K562 (cell line): ENCODE measurements around the gene SLPI. TPM values are rescaled to one million over a fixed set of nuclear protein-coding genes. Genes with fewer than 3 reads are reported as not detected.

ENCODE experiments used
- DPF2 ChIP-seq: fragments of 450-650 bp; IDR thresholded peaks from 2 replicates; pipeline ENCODE4 v1.6.1; 2016
- FOXP4 ChIP-seq: sonication (generic); formaldehyde crosslinking; IDR thresholded peaks from 2 replicates; pipeline ENCODE4 v1.8.0; 2022; ENCODE audit warnings: mild to moderate bottlenecking, missing genetic modification reagents, borderline replicate concordance
- ILK ChIP-seq: fragments of 450-650 bp; IDR thresholded peaks from 2 replicates; pipeline ENCODE4 v1.6.1; 2016; ENCODE audit warnings: missing genetic modification characterization, low read depth, mild to moderate bottlenecking, missing compliant biosample characterization, moderate library complexity, borderline replicate concordance
- NFIC ChIP-seq: fragments of 450-650 bp; IDR thresholded peaks from 2 replicates; pipeline ENCODE4 v1.6.1; 2017; ENCODE audit warnings: mild to moderate bottlenecking, inconsistent platforms
- NONO ChIP-seq, 2 experiments: fragments of 200-400 bp in 1 of 2; fragments of 450-650 bp in 1 of 2; formaldehyde crosslinking in 1 of 2; IDR thresholded peaks; 2 replicates each; pipeline ENCODE4 v1.6.1; 2017; ENCODE audit warnings: low read depth in 2 of 2, mild to moderate bottlenecking in 2 of 2, moderate library complexity in 2 of 2, low read length in 1 of 2
- PCBP1 ChIP-seq: fragments of 200-400 bp; formaldehyde crosslinking; IDR thresholded peaks from 2 replicates; pipeline ENCODE4 v1.6.1; 2018; ENCODE audit warnings: mild to moderate bottlenecking, low read depth, low read length; ENCODE audit not compliant: poor library complexity, severe bottlenecking
- TARDBP ChIP-seq: fragments of 450-650 bp; IDR thresholded peaks from 2 replicates; pipeline ENCODE4 v1.6.1; 2016
- XRCC3 ChIP-seq: fragments of 450-650 bp; IDR thresholded peaks from 2 replicates; pipeline ENCODE4 v1.6.1; 2017; ENCODE audit warnings: mild to moderate bottlenecking, moderate library complexity
- ZBTB33 ChIP-seq: sonication (generic); formaldehyde crosslinking; IDR thresholded peaks from 2 replicates; pipeline ENCODE4 v1.8.1; 2023; ENCODE audit warnings: mild to moderate bottlenecking, missing genetic modification reagents
- ZNF280A ChIP-seq: fragments of 450-650 bp; IDR thresholded peaks from 2 replicates; pipeline ENCODE4 v1.6.1; 2018; ENCODE audit warnings: mild to moderate bottlenecking, low read depth; ENCODE audit not compliant: partially characterized antibody
- ZNF707 ChIP-seq: fragments of 250-450 bp; sonication (Bioruptor Pico); conservative IDR thresholded peaks from 2 replicates; pipeline ENCODE4 v1.8.0; 2022; ENCODE audit warnings: inconsistent platforms, mild to moderate bottlenecking, moderate library complexity
- polyA plus RNA-seq, 8 experiments: library from polyadenylated mRNA; depleted of rRNA in 4 of 8; stranded (reverse) in 5 of 8; unstranded in 3 of 8; fragments of >200 nt; fragmentation: Nextera tagmentation in 2 of 8; fragmentation: Illumina TruSeq in 1 of 8; extraction: Ambion mirVana in 2 of 8; extraction: Trizol in 1 of 8; gene quantifications; 2 replicates each; pipeline versions ENCODE4 v1.2.1 to v1.2.3, GENCODE V29; 2011 to 2014; ENCODE audit warnings: inconsistent platforms in 1 of 8, missing spikeins in 1 of 8
- total RNA-seq, 7 experiments: library from RNA; depleted of rRNA in 6 of 7; stranded (reverse); fragments of >200 nt in 6 of 7; fragmentation: Illumina TruSeq in 2 of 7; extraction: Trizol in 2 of 7; gene quantifications; 2 replicates each; pipeline versions ENCODE4 v1.2.1 to v1.2.3, GENCODE V29; 2011 to 2021; ENCODE audit warnings: low replicate concordance in 1 of 7
- TF ChIP-seq, protein P1 (sequence below): fragments of 450-650 bp; IDR thresholded peaks from 2 replicates; pipeline ENCODE4 v1.6.1; 2017; ENCODE audit warnings: mild to moderate bottlenecking, moderate library complexity

The SLPI gene
- total and polyA plus RNA-seq, 9 of the 15 experiments (the other 6 are each of a cell fraction or from before 2014, with no cell fraction given): 0.78 TPM; not detected in 8

- TF ChIP-seq, protein P1, sequence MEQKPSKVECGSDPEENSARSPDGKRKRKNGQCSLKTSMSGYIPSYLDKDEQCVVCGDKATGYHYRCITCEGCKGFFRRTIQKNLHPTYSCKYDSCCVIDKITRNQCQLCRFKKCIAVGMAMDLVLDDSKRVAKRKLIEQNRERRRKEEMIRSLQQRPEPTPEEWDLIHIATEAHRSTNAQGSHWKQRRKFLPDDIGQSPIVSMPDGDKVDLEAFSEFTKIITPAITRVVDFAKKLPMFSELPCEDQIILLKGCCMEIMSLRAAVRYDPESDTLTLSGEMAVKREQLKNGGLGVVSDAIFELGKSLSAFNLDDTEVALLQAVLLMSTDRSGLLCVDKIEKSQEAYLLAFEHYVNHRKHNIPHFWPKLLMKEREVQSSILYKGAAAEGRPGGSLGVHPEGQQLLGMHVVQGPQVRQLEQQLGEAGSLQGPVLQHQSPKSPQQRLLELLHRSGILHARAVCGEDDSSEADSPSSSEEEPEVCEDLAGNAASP: no peak
- TF ChIP-seq FOXP4: no peak
- TF ChIP-seq NONO (IDR thresholded peaks at IDR 0.05; ENCODE audit: low read depth in 2 of 2, low read length in 1 of 2): no peak
- no peak for TF ChIP-seq TARDBP
- TF ChIP-seq XRCC3: no peak
- no peak for TF ChIP-seq ZBTB33
- TF ChIP-seq ZNF280A: no peak
- TF ChIP-seq NFIC: peak; percentile 73
- no peak for TF ChIP-seq ZNF707 (CRISPR knock-in tag)
- TF ChIP-seq ILK: no peak
- TF ChIP-seq PCBP1: peak; percentile 35
- TF ChIP-seq DPF2: no peak
- TF ChIP-seq, all 486 proteins: peak for 53
These were observed 39.0 kb upstream of the SLPI start (continued) for GRCh38 chr20:45293041-45294002.
